Gastrocnemius medialis (tissue), 4 donors: Measurements from ENCODE around the gene LMAN1. TPM values are rescaled to one million over a fixed set of nuclear protein-coding genes. Genes with fewer than 3 reads are reported as not detected.

Experiments used
- ATAC-seq, 2 donors: fragments of 150-250 bp; one replicate each; pipeline ENCODE4 v1.9.1; 2016
- DNase-seq, 2 donors: peaks; one replicate each; pipeline ENCODE4 v3.0.0-alpha.2; 2019
- H3K27ac ChIP-seq, 4 donors: fragments of 200-600 bp; sonication (generic); 1 replicate in 1 of 4; 2 replicates in 3 of 4; pipeline ENCODE4 v1.5.1; 2016 to 2018; ENCODE audit warnings: mild to moderate bottlenecking in 2 of 4, moderate library complexity in 1 of 4
- H3K27me3 ChIP-seq, 3 donors: fragments of 200-600 bp; sonication (generic) in 2 of 3; 1 replicate in 1 of 3; 2 replicates in 2 of 3; pipeline versions ENCODE4 v1.5.1 to v1.6.0; 2016 to 2019; ENCODE audit warnings: mild to moderate bottlenecking in 1 of 3, moderate library complexity in 1 of 3
- H3K36me3 ChIP-seq, 2 donors: fragments of 200-600 bp; sonication (generic) in 1 of 2; one replicate each; pipeline ENCODE4 v1.5.1; 2017 to 2018
- H3K4me1 ChIP-seq, 2 donors: fragments of 200-600 bp; sonication (generic) in 1 of 2; one replicate each; pipeline ENCODE4 v1.5.1; 2016 to 2017; ENCODE audit warnings: mild to moderate bottlenecking in 2 of 2
- H3K4me3 ChIP-seq, 4 donors: fragments of 200-600 bp; sonication (generic) in 3 of 4; 1 replicate in 1 of 4; 2 replicates in 3 of 4; pipeline ENCODE4 v1.5.1; 2016 to 2019; ENCODE audit warnings: mild to moderate bottlenecking in 2 of 4
- H3K9me3 ChIP-seq, 3 donors: fragments of 200-600 bp; sonication (generic) in 2 of 3; 1 replicate in 1 of 3; 2 replicates in 2 of 3; pipeline ENCODE4 v1.5.1; 2016 to 2019
- POLR2A ChIP-seq, 2 donors: fragments of 450-650 bp; IDR thresholded peaks; one replicate each; pipeline ENCODE4 v1.6.1; 2017; ENCODE audit warnings: antibody characterized with exemption in 2 of 2, mild to moderate bottlenecking in 2 of 2, moderate library complexity in 2 of 2
- in situ Hi-C, 4 donors: fragments of 200-750 bp; cut with MboI; loops; one replicate each; pipeline versions ENCODE4 v1.15.0 to v1.8.0; 2017; ENCODE audit warnings: low sequenced_read_pairs in 4 of 4
- intact Hi-C: fragments of 100-400 bp; cut with DNase I; formaldehyde crosslinking; loops from one replicate; pipeline ENCODE4 v1.15.1; 2023; ENCODE audit warnings: low total_unique reads
- total RNA-seq, 4 donors: library from RNA; depleted of rRNA; stranded (reverse); fragments of >200 nt; gene quantifications; one replicate each; pipeline versions ENCODE4 v1.1.0 to v1.2.3, GENCODE V29; 2016
- TF ChIP-seq, protein P1 (sequence below), 5 experiments: fragments of 450-650 bp in 3 of 5; fragments of 200-600 bp in 2 of 5; sonication (generic) in 2 of 5; IDR thresholded peaks in 4 of 5; conservative IDR thresholded peaks in 1 of 5; 1 replicate in 4 of 5; 2 replicates in 1 of 5; pipeline ENCODE4 v1.5.1; 2016 to 2019; ENCODE audit warnings: antibody characterized with exemption in 5 of 5, mild to moderate bottlenecking in 3 of 5, moderate library complexity in 3 of 5

LMAN1 gene
- total RNA-seq, 4 donors from 2014 or later = 48.6 to 74.8 (median 59.2) TPM

DNA sequence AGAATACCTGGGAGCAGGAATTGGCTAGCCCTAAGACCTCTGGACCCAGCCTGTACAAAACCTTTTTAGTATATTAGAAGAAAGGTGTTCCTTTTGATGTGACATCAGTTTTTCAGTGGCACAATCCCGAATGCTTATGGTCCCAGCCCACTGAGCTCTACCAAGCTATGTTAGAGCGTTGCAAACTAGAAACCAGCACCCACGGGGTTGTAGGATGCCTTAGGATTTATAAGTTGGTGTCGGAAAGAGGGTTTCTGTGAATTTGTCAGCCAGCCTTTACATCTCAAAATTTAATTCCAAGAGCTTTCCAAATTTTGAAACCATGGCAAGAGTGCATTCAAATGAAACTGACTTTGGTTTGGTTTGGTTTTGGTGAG, 499 bp upstream of the LMAN1 start:
- H3K9me3 ChIP-seq = no peaks in the 10 kb centered on the region
- H3K27me3 ChIP-seq = no peaks in the 10 kb centered on the region
- H3K27ac ChIP-seq = peak overlapping the region; percentile 91 to 98 (median 96)
- peak overlapping the region; percentile 91 to 96 (median 94) for H3K4me3 ChIP-seq
- ATAC-seq (peak; percentile 40 to 45), DNase-seq (no peak)
- in situ Hi-C loops = no loop called here
- H3K4me1 ChIP-seq = peaks cover 18 to 25% of the 10 kb centered on the region in 2 donors
- intact Hi-C loops = loop anchor here (1.0 to 2.0 kb wide), 2 partner anchors 43 to 220 kb away; partner anchors contain the start of gene SEC11C
- H3K36me3 ChIP-seq = peaks cover 0 to 5% of the 10 kb centered on the region in 2 donors
- TF ChIP-seq, protein P1, sequence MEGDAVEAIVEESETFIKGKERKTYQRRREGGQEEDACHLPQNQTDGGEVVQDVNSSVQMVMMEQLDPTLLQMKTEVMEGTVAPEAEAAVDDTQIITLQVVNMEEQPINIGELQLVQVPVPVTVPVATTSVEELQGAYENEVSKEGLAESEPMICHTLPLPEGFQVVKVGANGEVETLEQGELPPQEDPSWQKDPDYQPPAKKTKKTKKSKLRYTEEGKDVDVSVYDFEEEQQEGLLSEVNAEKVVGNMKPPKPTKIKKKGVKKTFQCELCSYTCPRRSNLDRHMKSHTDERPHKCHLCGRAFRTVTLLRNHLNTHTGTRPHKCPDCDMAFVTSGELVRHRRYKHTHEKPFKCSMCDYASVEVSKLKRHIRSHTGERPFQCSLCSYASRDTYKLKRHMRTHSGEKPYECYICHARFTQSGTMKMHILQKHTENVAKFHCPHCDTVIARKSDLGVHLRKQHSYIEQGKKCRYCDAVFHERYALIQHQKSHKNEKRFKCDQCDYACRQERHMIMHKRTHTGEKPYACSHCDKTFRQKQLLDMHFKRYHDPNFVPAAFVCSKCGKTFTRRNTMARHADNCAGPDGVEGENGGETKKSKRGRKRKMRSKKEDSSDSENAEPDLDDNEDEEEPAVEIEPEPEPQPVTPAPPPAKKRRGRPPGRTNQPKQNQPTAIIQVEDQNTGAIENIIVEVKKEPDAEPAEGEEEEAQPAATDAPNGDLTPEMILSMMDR (IDR thresholded peaks at IDR 0.05 in 4 of 5, conservative IDR thresholded peaks at IDR 0.05 in 1 of 5) = no peak
- no peak for TF ChIP-seq POLR2A (IDR thresholded peaks at IDR 0.05)

DNA sequence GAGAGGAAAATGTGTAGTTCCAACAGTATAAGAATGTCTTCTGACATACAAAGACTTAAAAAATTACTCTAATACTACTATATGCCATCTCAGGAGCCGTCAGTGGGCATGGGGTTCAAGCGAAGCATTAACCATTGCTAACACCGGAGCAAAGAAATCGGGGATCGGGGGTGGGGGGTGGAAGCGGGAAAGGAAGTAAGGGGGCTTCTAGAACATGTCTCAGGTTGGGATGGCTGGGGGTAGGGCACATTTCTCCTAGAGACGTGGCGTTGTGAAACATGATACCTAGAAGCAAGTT, 702 bp downstream of the LMAN1 start:
- no peaks in the 10 kb centered on the region for H3K9me3 ChIP-seq
- H3K27me3 ChIP-seq = no peaks in the 10 kb centered on the region
- peaks cover 0 to 16% of the 10 kb centered on the region in 2 donors for H3K36me3 ChIP-seq
- H3K4me1 ChIP-seq = peaks cover 18 to 25% of the 10 kb centered on the region in 2 donors
- TF ChIP-seq, protein P1 (IDR thresholded peaks at IDR 0.05 in 4 of 5, conservative IDR thresholded peaks at IDR 0.05 in 1 of 5) = no peak
- no peak for TF ChIP-seq POLR2A (IDR thresholded peaks at IDR 0.05)
- in situ Hi-C loops (no loop called here), intact Hi-C loops (loop anchor here (2.0 kb wide), 1 partner anchor 44 kb away; no protein-coding TSS in a partner anchor)
- DNase-seq (peak; percentile 7 to 54), ATAC-seq (no peak)
- H3K27ac ChIP-seq = peak overlapping the region; percentile 91 to 98 (median 96)
- peak overlapping the region; percentile 91 to 96 (median 94) for H3K4me3 ChIP-seq

DNA sequence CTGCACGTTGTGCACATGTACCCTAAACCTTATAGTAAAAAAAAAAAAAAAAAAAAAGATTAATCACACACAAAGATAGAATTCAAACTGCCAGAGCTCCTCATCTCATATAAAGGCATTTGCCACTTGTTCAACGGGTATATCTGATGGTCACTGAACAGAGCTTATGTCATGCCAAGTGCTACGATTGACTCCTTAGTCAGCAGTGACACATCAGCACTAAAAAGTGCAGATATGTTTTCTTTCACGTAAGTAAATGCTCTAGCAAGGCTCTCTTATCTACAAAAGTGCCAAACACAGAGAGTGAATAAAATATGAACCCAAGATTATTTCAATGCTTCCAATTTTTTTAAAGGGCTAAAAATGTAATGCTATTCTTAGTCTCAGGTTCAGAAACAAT, 1.1 kb downstream of the LMAN1 start:
- TF ChIP-seq POLR2A (IDR thresholded peaks at IDR 0.05) = no peak
- TF ChIP-seq, protein P1 (IDR thresholded peaks at IDR 0.05 in 4 of 5, conservative IDR thresholded peaks at IDR 0.05 in 1 of 5) = no peak
- Histone ChIP-seq H3K27ac (peak overlapping the region; percentile 91 to 98 (median 96)), H3K4me1 (peaks cover 18 to 25% of the 10 kb centered on the region in 2 donors), H3K27me3 (no peaks in the 10 kb centered on the region), H3K9me3 (no peaks in the 10 kb centered on the region), H3K4me3 (peak overlapping the region; percentile 91 to 96 (median 94)), H3K36me3 (peaks cover 0 to 20% of the 10 kb centered on the region in 2 donors)
- no peak for DNase-seq
- intact Hi-C loops (loop anchor here (2.0 kb wide), 1 partner anchor 45 kb away; no protein-coding TSS in a partner anchor), in situ Hi-C loops (no loop called here)
- no peak for ATAC-seq

DNA sequence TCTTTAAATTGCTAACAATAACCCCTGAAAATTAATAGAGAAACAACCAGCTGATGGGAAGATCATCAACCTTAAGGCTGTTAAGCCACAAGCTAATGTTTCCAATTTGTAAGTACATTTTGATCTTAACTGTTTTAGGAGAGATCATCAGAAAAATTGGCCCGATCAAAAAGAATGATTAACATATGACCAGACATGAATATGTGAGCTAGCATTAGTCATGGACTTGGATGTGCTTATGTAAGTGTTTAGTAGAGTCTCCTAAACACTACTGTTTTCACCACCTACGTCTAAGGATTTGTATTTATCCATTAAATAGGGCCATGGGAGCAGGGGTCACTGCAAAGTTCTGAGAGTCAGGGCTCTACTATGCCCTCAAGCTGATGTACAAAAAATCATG, 4.3 kb downstream of the LMAN1 start:
- Histone ChIP-seq H3K27me3 (no peaks in the 10 kb centered on the region), H3K9me3 (no peaks in the 10 kb centered on the region), H3K36me3 (peaks cover 0 to 50% of the 10 kb centered on the region in 2 donors), H3K27ac (no peak overlapping the region), H3K4me3 (no peak overlapping the region), H3K4me1 (peaks cover 12 to 17% of the 10 kb centered on the region in 2 donors)
- intact Hi-C loops (no loop called here), in situ Hi-C loops (no loop called here)
- no peak for ATAC-seq
- DNase-seq = no peak
- TF ChIP-seq, protein P1 (IDR thresholded peaks at IDR 0.05 in 4 of 5, conservative IDR thresholded peaks at IDR 0.05 in 1 of 5) = no peak
- no peak for TF ChIP-seq POLR2A (IDR thresholded peaks at IDR 0.05)
